VCaP (cell line): ENCODE results near the gene MAB21L1.

ENCODE experiments used
- H3K27ac ChIP-seq: fragments of 450-650 bp; 2 replicates; pipeline ENCODE4 v1.5.1; 2017
- TF ChIP-seq, protein P1 (sequence below): fragments of 450-650 bp; conservative IDR thresholded peaks from 2 replicates; pipeline ENCODE4 v1.5.1; 2017; ENCODE audit warnings: mild to moderate bottlenecking, moderate library complexity

MAB21L1 gene

DNA sequence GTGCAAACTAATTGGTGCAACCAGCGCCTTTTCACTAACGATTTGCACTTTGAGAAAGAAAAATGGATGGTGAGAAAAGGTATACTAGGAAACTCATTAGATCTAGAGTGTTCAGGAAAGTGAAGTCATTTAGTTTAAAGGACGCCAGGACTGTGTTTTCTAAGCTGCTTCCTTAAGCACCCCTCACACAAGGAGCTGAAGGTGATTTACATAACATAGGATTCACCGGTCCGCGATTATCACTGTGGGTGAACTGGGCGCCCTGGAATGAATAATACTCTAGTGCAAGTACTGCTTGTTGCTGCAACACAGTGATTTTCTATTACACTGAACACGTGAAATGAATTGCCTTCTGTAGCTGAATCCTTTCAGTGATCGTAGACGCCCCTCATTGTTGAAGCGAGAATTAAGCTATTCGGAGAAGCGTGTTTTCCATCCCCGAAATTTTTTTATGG, 2.6 kb upstream of the MAB21L1 start:
- H3K27ac ChIP-seq: no peak overlapping the region
- TF ChIP-seq, protein P1, sequence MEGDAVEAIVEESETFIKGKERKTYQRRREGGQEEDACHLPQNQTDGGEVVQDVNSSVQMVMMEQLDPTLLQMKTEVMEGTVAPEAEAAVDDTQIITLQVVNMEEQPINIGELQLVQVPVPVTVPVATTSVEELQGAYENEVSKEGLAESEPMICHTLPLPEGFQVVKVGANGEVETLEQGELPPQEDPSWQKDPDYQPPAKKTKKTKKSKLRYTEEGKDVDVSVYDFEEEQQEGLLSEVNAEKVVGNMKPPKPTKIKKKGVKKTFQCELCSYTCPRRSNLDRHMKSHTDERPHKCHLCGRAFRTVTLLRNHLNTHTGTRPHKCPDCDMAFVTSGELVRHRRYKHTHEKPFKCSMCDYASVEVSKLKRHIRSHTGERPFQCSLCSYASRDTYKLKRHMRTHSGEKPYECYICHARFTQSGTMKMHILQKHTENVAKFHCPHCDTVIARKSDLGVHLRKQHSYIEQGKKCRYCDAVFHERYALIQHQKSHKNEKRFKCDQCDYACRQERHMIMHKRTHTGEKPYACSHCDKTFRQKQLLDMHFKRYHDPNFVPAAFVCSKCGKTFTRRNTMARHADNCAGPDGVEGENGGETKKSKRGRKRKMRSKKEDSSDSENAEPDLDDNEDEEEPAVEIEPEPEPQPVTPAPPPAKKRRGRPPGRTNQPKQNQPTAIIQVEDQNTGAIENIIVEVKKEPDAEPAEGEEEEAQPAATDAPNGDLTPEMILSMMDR: no peak

DNA sequence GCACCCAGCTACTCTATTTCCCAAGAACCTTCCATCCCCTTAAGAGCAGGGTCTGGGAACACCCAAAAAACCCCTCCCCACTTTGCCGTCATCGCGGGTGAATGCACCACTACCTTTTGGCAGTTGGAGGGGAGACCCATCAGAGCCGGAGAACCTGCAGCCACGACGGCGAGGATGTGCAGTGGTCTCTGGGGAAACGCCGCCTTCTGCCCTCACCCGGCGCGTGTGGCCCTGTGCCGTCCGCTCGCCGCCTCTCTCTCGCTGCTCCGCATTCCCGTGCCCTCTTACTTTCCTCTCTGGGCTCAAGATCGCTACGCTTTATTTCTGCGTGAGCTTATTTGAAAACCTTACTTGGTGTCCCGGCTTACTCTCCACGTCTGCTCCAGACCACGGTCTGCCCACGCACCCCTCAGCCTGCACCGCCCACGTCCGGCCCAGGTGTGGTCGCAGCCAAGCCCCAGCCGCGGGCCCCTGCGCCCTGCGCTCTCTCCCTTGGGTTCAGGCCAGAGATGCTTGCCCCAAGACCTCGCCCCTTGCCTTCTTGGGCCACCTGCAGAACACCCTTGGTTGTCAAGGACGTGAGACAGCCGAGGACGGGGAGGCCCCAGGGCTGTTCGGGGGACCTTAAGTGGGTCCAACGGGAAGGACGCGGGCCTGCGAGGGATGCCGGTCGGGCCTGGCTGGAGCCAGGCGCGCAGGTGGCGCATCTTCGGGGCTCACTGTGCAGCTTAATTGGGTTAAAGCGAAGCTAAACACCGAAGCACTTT, 2.0 kb upstream of the MAB21L1 start:
- TF ChIP-seq, protein P1: no peak

GRCh38 chr13:35477386-35477946, 977 bp upstream of the MAB21L1 start:
- TF ChIP-seq, protein P1: no peak
- H3K27ac ChIP-seq: no peak overlapping the region

More for the DNA sequence above, 2.0 kb upstream of the MAB21L1 start:
- H3K27ac ChIP-seq: no peak overlapping the region

- no peak overlapping the region for H3K27ac ChIP-seq
- TF ChIP-seq, protein P1: no peak
Measured at GRCh38 chr13:35475212-35475959, 1.1 kb downstream of the MAB21L1 start.

DNA sequence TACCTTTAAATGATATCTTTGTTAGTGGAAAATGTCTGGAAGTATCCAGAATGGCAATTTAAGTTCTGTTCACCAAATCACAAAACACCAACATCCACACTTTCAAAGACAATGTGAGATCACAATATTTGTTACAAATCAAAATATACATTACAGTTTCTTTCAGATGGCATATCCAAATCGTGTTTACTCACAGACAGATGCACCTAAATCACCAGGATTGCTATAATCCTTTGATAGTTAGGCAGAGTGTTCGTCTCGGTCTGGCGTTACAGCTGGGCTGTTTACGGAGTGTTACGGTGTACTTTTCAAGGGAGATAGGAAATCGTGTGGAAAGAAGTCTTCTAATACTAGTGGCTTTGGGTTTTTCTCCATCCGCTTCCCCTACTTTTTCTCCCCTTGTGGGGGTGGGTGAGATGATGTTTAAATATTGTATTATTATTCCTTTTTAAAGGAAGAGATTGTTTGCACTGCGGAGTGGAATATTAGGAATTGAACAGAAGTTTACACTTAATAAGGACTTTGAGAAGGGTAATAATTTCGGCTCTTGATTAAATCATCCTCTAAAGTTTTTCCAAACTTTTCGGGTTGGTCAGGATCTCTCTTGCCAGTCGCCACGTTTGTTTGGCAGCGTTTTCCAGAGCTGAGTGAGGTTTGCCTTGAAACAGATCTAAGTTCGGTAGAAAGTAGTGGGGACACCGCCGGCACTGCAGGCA, 1.8 kb downstream of the MAB21L1 start:
- no peak overlapping the region for H3K27ac ChIP-seq
- TF ChIP-seq, protein P1: no peak

- H3K27ac ChIP-seq: no peak overlapping the region
- TF ChIP-seq, protein P1: no peak
Measured at GRCh38 chr13:35473802-35474201, 2.7 kb downstream of the MAB21L1 start.
